Astrocyte of the cerebellum (primary cell): ENCODE measurements around the gene ITGA2.
"Not testable (repeated sequence)": the region's sequence is repeated elsewhere in the genome, so short reads cannot be mapped to it uniquely, and the experiment has no call there.

Experiments used
- DNase-seq: peaks from one replicate; pipeline ENCODE4 v3.0.0-alpha.2; 2011; ENCODE audit warnings: low read depth
- H3K4me3 ChIP-seq: 2 replicates; pipeline ENCODE4 v1.5.1; 2011; ENCODE audit warnings: mild to moderate bottlenecking, low read depth, low read length, moderate library complexity
- in situ Hi-C: cut with HindIII; loops from 2 replicates; pipeline ENCODE4 v1.10.0; 2017; ENCODE audit warnings: low sequenced_read_pairs
- TF ChIP-seq, protein P1 (sequence below): IDR thresholded peaks from 2 replicates; pipeline ENCODE4 v1.5.1; 2012; ENCODE audit warnings: low read length, low read depth, moderate library complexity, mild to moderate bottlenecking; ENCODE audit errors: missing control alignments

Gene ITGA2

DNA sequence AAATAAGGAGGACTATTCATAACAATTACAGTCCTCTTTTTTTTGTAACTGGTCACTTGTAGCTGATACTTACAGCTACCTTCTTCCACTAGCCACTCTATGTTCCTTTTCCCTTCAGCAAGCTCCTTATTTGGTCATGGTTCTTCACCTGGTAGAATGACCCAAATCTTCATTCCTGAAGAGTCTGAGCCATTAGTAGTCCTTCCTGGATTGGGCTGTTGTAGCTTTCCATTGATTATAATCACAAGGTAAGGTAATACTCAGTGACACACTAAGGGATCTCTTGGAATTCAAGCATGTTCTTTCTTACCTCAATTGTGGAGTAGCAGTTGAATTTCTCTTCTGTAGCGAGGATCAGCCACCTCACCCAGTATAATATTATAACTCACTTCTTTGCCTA is 25.5 kb upstream of the ITGA2 start:
- DNase-seq, result no peak
- in situ Hi-C loops, result no loop called here
- no peak overlapping the region for H3K4me3 ChIP-seq
- TF ChIP-seq, protein P1, sequence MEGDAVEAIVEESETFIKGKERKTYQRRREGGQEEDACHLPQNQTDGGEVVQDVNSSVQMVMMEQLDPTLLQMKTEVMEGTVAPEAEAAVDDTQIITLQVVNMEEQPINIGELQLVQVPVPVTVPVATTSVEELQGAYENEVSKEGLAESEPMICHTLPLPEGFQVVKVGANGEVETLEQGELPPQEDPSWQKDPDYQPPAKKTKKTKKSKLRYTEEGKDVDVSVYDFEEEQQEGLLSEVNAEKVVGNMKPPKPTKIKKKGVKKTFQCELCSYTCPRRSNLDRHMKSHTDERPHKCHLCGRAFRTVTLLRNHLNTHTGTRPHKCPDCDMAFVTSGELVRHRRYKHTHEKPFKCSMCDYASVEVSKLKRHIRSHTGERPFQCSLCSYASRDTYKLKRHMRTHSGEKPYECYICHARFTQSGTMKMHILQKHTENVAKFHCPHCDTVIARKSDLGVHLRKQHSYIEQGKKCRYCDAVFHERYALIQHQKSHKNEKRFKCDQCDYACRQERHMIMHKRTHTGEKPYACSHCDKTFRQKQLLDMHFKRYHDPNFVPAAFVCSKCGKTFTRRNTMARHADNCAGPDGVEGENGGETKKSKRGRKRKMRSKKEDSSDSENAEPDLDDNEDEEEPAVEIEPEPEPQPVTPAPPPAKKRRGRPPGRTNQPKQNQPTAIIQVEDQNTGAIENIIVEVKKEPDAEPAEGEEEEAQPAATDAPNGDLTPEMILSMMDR, result no peak

DNA sequence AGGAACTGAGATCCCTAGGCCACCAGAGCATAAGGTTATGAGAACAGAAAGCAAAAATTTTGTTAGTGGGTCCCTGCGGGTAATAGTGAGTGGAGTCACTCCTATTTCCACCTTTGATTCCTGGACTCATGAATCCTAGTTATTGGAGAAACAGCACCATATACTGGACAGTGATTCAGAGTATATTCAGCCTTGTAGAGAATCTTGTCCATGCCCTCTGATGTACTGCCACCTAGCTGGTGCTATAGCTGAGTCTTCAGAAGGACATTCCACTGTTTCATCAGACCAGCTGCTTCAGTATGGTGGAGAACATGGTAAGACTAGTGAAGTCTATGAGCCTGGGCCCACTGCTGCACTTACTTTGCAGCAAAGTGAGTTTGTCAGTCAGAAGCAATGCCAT is 25.0 kb upstream of the ITGA2 start:
- no peak overlapping the region for H3K4me3 ChIP-seq
- TF ChIP-seq, protein P1, result no peak
- no peak for DNase-seq
- in situ Hi-C loops, result no loop called here

- H3K4me3 ChIP-seq, DNase-seq, in situ Hi-C loops: not testable (repeated sequence)
Observed at GRCh38 chr5:52976157-52976556, 13.0 kb upstream of the ITGA2 start.

GRCh38 chr5:52977264-52977897 is 11.8 kb upstream of the ITGA2 start:
- in situ Hi-C loops, result no loop called here

GRCh38 chr5:52981507-52981906 is 7.6 kb upstream of the ITGA2 start:
- in situ Hi-C loops, result no loop called here

More at GRCh38 chr5:52977264-52977897, 11.8 kb upstream of the ITGA2 start:
- H3K4me3 ChIP-seq, result no peak overlapping the region
- TF ChIP-seq, protein P1, result no peak
- no peak for DNase-seq

GRCh38 chr5:52983731-52984636 is 5.2 kb upstream of the ITGA2 start:
- no peak for DNase-seq
- TF ChIP-seq, protein P1, result no peak
- H3K4me3 ChIP-seq, result no peak overlapping the region
- in situ Hi-C loops, result no loop called here

More at GRCh38 chr5:52981507-52981906, 7.6 kb upstream of the ITGA2 start:
- DNase-seq, result no peak
- H3K4me3 ChIP-seq, result no peak overlapping the region
- TF ChIP-seq, protein P1, result no peak

DNA sequence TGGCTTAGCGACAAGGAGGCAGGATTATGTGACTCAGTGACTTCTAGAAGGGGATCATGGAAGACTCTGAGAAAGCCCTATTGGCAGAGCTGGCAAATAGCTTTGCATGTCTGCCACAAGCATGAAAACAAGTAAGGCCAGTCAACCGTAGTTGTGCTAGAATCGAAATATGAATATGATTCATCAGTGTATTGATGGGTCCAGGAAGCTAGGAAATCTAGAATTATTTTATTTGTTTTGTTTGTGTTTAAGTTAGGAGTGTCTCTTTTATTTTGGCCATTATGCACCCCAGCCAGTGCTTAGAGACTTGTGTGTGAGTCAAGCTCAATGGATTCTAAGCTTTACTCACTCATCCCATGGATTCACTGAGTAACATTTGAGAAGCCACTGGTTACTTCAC is 3.8 kb upstream of the ITGA2 start:
- DNase-seq, result no peak
- TF ChIP-seq, protein P1, result no peak
- in situ Hi-C loops, result no loop called here
- no peak overlapping the region for H3K4me3 ChIP-seq
